Spleen (tissue), 11 donors: Measurements from ENCODE around the gene PPM1E. TPM values are rescaled to one million over a fixed set of nuclear protein-coding genes. Genes with fewer than 3 reads are reported as not detected.
"Not testable (repeated sequence)": the region's sequence is repeated elsewhere in the genome, so short reads cannot be mapped to it uniquely, and the experiment has no call there.

ENCODE experiments used
- DNase-seq: peaks from one replicate; pipeline ENCODE4 v3.0.0-alpha.2; 2020
- H3K27ac ChIP-seq, 8 donors: fragments of 200-600 bp; sonication (generic) in 7 of 8; 1 replicate in 4 of 8; 2 replicates in 4 of 8; pipeline versions ENCODE4 v1.5.0 to v1.8.0; 2016 to 2021; ENCODE audit warnings: inconsistent platforms in 4 of 8, mild to moderate bottlenecking in 4 of 8, moderate library complexity in 1 of 8
- H3K27me3 ChIP-seq, 7 donors: fragments of 200-600 bp; sonication (generic) in 6 of 7; replicated peaks in 1 of 7; 1 replicate in 4 of 7; 2 replicates in 3 of 7; pipeline versions ENCODE4 v1.5.0 to v1.8.0; 2016 to 2021; ENCODE audit warnings: inconsistent platforms in 3 of 7, mild to moderate bottlenecking in 1 of 7
- H3K36me3 ChIP-seq, 6 donors: fragments of 200-600 bp; sonication (generic) in 5 of 6; 1 replicate in 4 of 6; 2 replicates in 2 of 6; pipeline versions ENCODE4 v1.5.0 to v1.8.0; 2016 to 2021; ENCODE audit warnings: inconsistent platforms in 2 of 6
- H3K4me1 ChIP-seq, 6 donors: fragments of 200-600 bp; sonication (generic) in 5 of 6; 1 replicate in 3 of 6; 2 replicates in 3 of 6; pipeline versions ENCODE4 v1.5.0 to v1.8.0; 2016 to 2021; ENCODE audit warnings: inconsistent platforms in 3 of 6
- H3K4me3 ChIP-seq, 8 donors: fragments of 200-600 bp; sonication (generic) in 7 of 8; 1 replicate in 4 of 8; 2 replicates in 4 of 8; pipeline versions ENCODE4 v1.5.0 to v1.8.0; 2016 to 2021; ENCODE audit warnings: inconsistent platforms in 4 of 8, mild to moderate bottlenecking in 4 of 8, moderate library complexity in 2 of 8
- H3K9me3 ChIP-seq, 8 donors: fragments of 200-600 bp; sonication (generic) in 7 of 8; 1 replicate in 4 of 8; 2 replicates in 4 of 8; pipeline versions ENCODE4 v1.5.0 to v1.8.0; 2016 to 2021; ENCODE audit warnings: inconsistent platforms in 4 of 8
- CTCF ChIP-seq, 11 experiments: fragments of 200-600 bp in 7 of 11; fragments of 450-650 bp in 4 of 11; sonication (generic) in 4 of 11; IDR thresholded peaks in 8 of 11; conservative IDR thresholded peaks in 3 of 11; 1 replicate in 7 of 11; 2 replicates in 4 of 11; pipeline versions ENCODE4 v1.4.0 to v1.8.0; 2016 to 2021; ENCODE audit warnings: antibody characterized with exemption in 11 of 11, inconsistent platforms in 4 of 11, mild to moderate bottlenecking in 1 of 11
- POLR2A ChIP-seq, 3 donors: fragments of 450-650 bp; IDR thresholded peaks; one replicate each; pipeline ENCODE4 v1.5.1; 2017; ENCODE audit warnings: antibody characterized with exemption in 3 of 3, mild to moderate bottlenecking in 1 of 3
- POLR2AphosphoS5 ChIP-seq, 3 donors: sonication (generic); formaldehyde crosslinking; IDR thresholded peaks; one replicate each; pipeline ENCODE4 v1.5.1; 2017; ENCODE audit warnings: antibody characterized with exemption in 3 of 3
- WGBS, 5 donors: extraction: QIAGEN DNeasy Blood & Tissue Kit in 3 of 5; methylation state at CpG; one replicate each; pipeline versions ENCODE4 v1.1.5 to v1.1.7; 2013 to 2018; 5-methylcytosine and 5-hydroxymethylcytosine counted together
- intact Hi-C: fragments of 100-400 bp; cut with DNase I; formaldehyde crosslinking; loops from one replicate; pipeline ENCODE4 v1.15.0; 2023; ENCODE audit warnings: low total_unique reads
- polyA plus RNA-seq, 3 donors: library from polyadenylated mRNA; stranded (reverse); fragments of 200-250 nt; gene quantifications; one replicate each; pipeline ENCODE4 v1.2.1, GENCODE V29; 2013
- total RNA-seq, 7 donors: library from RNA; depleted of rRNA in 3 of 7; stranded (reverse); fragments of >200 nt in 3 of 7; fragmentation: NEBNext Ultra II Directional in 4 of 7; extraction: Animal tissue kit (Norgen Biotek cat#: 25700) in 4 of 7; gene quantifications; one replicate each; pipeline versions ENCODE4 v1.1.0 to v1.2.1, GENCODE V29; 2016 to 2021
- donor health status: healthy with polysubstance abuse.
- donor health status: DM: no; HTN: no; CAD: no; lungs with moderate emphysema.
- donor health status: DM: no; HTN: no; CAD: no.
- donor health status: Bipolar disorder and iron deficiency.
- donor health status: healthy.
- donor health status: DM: no; HTN: no; CAD: no.
- donor health status: DM: yes; HTN: yes; CAD: no.

The PPM1E gene
- total and polyA plus RNA-seq, 10 donors: 0.04 to 0.79 (median 0.48) TPM

DNA sequence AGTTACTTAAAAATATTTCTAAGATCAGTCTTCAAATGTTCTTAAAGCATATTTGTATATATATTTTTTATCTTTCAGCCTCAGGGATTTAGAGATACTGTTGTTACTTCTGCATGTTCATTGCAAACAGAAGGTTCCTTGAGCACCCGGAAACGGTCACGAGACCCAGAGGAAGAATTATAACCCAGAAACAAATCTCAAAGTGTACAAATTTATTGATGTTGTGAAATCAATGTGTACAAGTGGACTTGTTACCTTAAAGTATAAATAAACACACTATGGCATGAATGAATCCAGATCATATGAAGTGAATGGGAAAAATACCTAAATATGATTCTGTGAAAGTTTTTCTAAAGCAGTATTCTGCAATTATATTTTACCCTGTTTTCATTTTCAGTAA, 21.6 kb upstream of the PPM1E start:
- no peak for DNase-seq
- Histone ChIP-seq H3K27ac (no peak overlapping the region), H3K27me3 (no peaks in the 10 kb centered on the region), H3K4me1 (no peaks in the 10 kb centered on the region), H3K9me3 (no peaks in the 10 kb centered on the region), H3K4me3 (no peak overlapping the region), H3K36me3 (peaks cover 0 to 61% (median 7%) of the 10 kb centered on the region in 6 donors)
- TF ChIP-seq CTCF (IDR thresholded peaks at IDR 0.05 in 8 of 11, conservative IDR thresholded peaks at IDR 0.05 in 3 of 11) (no peak), POLR2AphosphoS5 (IDR thresholded peaks at IDR 0.05) (no peak), POLR2A (IDR thresholded peaks at IDR 0.05) (no peak)
- intact Hi-C loops: no loop called here
- WGBS, 5 donors: 91 to 95% (median 94%) methylated on average over 3 of the region's 3 CpGs

- TF ChIP-seq POLR2A (IDR thresholded peaks at IDR 0.05) (no peak), CTCF (IDR thresholded peaks at IDR 0.05 in 8 of 11, conservative IDR thresholded peaks at IDR 0.05 in 3 of 11) (no peak), POLR2AphosphoS5 (IDR thresholded peaks at IDR 0.05) (no peak)
- 85 to 96% (median 88%) methylated on average over 3 of the region's 3 CpGs for WGBS, 5 donors
- no peaks in the 10 kb centered on the region for H3K27me3 ChIP-seq
- no peaks in the 10 kb centered on the region for H3K4me1 ChIP-seq
- no peaks in the 10 kb centered on the region for H3K9me3 ChIP-seq
- no peak overlapping the region for H3K27ac ChIP-seq
- intact Hi-C loops: no loop called here
- peaks cover 0 to 53% (median 7%) of the 10 kb centered on the region in 6 donors for H3K36me3 ChIP-seq
- DNase-seq: no peak
- no peak overlapping the region for H3K4me3 ChIP-seq
These were observed 20.8 kb upstream of the PPM1E start for GRCh38 chr17:58734811-58735210.

DNA sequence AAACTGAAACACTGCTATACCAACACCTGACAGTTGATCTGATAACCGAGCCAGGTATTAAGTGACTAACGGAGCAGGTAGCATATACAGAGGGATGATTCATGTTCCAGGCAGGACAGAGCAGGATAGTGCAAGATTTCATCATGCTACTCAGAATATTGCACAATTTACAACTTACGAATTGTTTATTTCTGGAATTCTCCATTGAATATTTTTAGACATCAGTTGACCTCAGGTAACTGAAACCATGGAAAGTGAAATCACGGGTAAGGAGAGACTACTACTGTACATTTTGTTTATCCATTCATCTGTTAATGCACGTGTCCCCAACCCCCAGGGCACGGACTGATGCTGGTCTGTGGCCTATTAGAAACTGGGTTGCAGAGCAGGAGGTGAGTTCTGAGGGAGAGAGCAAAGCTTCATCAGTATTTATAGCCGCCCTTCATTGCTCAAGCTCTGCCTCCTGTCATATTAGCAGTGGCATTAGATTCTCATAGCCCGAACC, 14.5 kb upstream of the PPM1E start:
- Histone ChIP-seq H3K36me3 (peaks cover 0 to under 1% (median 0%) of the 10 kb centered on the region in 6 donors), H3K4me1 (no peaks in the 10 kb centered on the region), H3K27me3 (no peaks in the 10 kb centered on the region), H3K4me3 (no peak overlapping the region), H3K27ac (no peak overlapping the region), H3K9me3 (no peaks in the 10 kb centered on the region)
- DNase-seq: no peak
- TF ChIP-seq CTCF (IDR thresholded peaks at IDR 0.05 in 8 of 11, conservative IDR thresholded peaks at IDR 0.05 in 3 of 11) (no peak), POLR2A (IDR thresholded peaks at IDR 0.05) (no peak), POLR2AphosphoS5 (IDR thresholded peaks at IDR 0.05) (no peak)
- 84 to 91% (median 87%) methylated on average over 8 of the region's 8 CpGs for WGBS, 5 donors
- intact Hi-C loops: no loop called here

- 91 to 100% (median 95%) methylated on average over 1 of the region's 1 CpG for WGBS, 5 donors
- Histone ChIP-seq H3K9me3 (no peaks in the 10 kb centered on the region), H3K4me1 (no peaks in the 10 kb centered on the region), H3K36me3 (no peaks in the 10 kb centered on the region), H3K27me3 (no peaks in the 10 kb centered on the region), H3K27ac (no peak overlapping the region), H3K4me3 (no peak overlapping the region)
- no peak for DNase-seq
- intact Hi-C loops: no loop called here
- TF ChIP-seq POLR2A (IDR thresholded peaks at IDR 0.05) (no peak), POLR2AphosphoS5 (IDR thresholded peaks at IDR 0.05) (no peak), CTCF (IDR thresholded peaks at IDR 0.05 in 8 of 11, conservative IDR thresholded peaks at IDR 0.05 in 3 of 11) (no peak)
These were observed 8.0 kb upstream of the PPM1E start for GRCh38 chr17:58747674-58748073.

GRCh38 chr17:58749627-58750026, 6.0 kb upstream of the PPM1E start:
- intact Hi-C loops, DNase-seq, H3K9me3 ChIP-seq, H3K27ac ChIP-seq, H3K36me3 ChIP-seq, H3K4me1 ChIP-seq, H3K4me3 ChIP-seq: not testable (repeated sequence)
- H3K27me3 ChIP-seq: peaks cover 0 to 12% (median 0%) of the 10 kb centered on the region in 7 donors
